H1 (cell line): Measurements from ENCODE around the gene AGO3. TPM values are rescaled to one million over a fixed set of nuclear protein-coding genes. Genes with fewer than 3 reads are reported as not detected.

Experiments used
- CTCF ChIA-PET: fragments of 300-600 bp; sonication (Branson Sonifier 250); formaldehyde crosslinking; loops from one replicate; lab custom pipeline; 2021; ENCODE audit not compliant: partially characterized antibody; lab: Charles Lee
- POLR2A ChIA-PET: fragments of 300-600 bp; sonication (Branson Sonifier 250); formaldehyde crosslinking; loops from one replicate; lab custom pipeline; 2021; ENCODE audit warnings: inconsistent platforms; ENCODE audit not compliant: partially characterized antibody; lab: Charles Lee
- DNase-seq, 2 experiments: peaks; one replicate each; pipeline versions ENCODE4 v3.0.0 to v3.0.0-alpha.2; 2010 to 2022; ENCODE audit warnings: low spot score in 2 of 2, low read depth in 1 of 2, mixed read lengths in 1 of 2
- FAIRE-seq: peaks from 2 replicates; lab custom pipeline; 2011; peaks lifted over from hg19 to GRCh38; lab: Jason Lieb, UNC
- H2AFZ ChIP-seq: 2 replicates; pipeline ENCODE4 v1.8.1; 2012; ENCODE audit warnings: low read length, inconsistent platforms
- H2AK5ac ChIP-seq: 2 replicates; pipeline ENCODE4 v1.6.1; 2013; ENCODE audit warnings: low read depth, low read length
- H2BK120ac ChIP-seq: replicated peaks from 2 replicates; pipeline ENCODE3; 2013; ENCODE audit warnings: low read depth, low read length, inconsistent platforms
- H2BK12ac ChIP-seq: 2 replicates; pipeline ENCODE4 v1.6.1; 2013; ENCODE audit warnings: low read depth, low read length
- H2BK15ac ChIP-seq: 2 replicates; pipeline ENCODE4 v1.6.1; 2013; ENCODE audit warnings: low read length
- H2BK20ac ChIP-seq: 2 replicates; pipeline ENCODE4 v1.6.1; 2013; ENCODE audit warnings: low read length
- H2BK5ac ChIP-seq: 2 replicates; pipeline ENCODE4 v1.6.1; 2013; ENCODE audit warnings: low read depth, low read length
- H3K14ac ChIP-seq: 2 replicates; pipeline ENCODE4 v1.6.1; 2013; ENCODE audit warnings: inconsistent platforms; ENCODE audit not compliant: insufficient read length
- H3K18ac ChIP-seq: 2 replicates; pipeline ENCODE4 v1.6.1; 2013; ENCODE audit warnings: low read length; ENCODE audit errors: extremely low read depth
- H3K23ac ChIP-seq: 2 replicates; pipeline ENCODE4 v1.6.1; 2013; ENCODE audit warnings: inconsistent platforms; ENCODE audit not compliant: insufficient read length
- H3K23me2 ChIP-seq: 2 replicates; pipeline ENCODE4 v1.6.1; 2013; ENCODE audit warnings: low read depth, low read length
- H3K27ac ChIP-seq: 2 replicates; pipeline ENCODE4 v1.6.1; 2011; ENCODE audit warnings: low read depth, low read length, inconsistent platforms
- H3K27me3 ChIP-seq, 4 experiments: replicated peaks in 1 of 4; 1 replicate in 1 of 4; 2 replicates in 3 of 4; pipeline versions ENCODE4 v1.6.1 to v1.8.1; 2011 to 2013; ENCODE audit warnings: low read length in 3 of 4, mild to moderate bottlenecking in 3 of 4, inconsistent platforms in 2 of 4, mixed read lengths in 2 of 4, moderate library complexity in 1 of 4; ENCODE audit not compliant: control insufficient read depth in 3 of 4, insufficient read depth in 3 of 4; ENCODE audit errors: extremely low read depth in 1 of 4
- H3K36me3 ChIP-seq, 4 experiments: 2 replicates each; pipeline versions ENCODE4 v1.6.1 to v1.8.1; 2011 to 2013; ENCODE audit warnings: mild to moderate bottlenecking in 4 of 4, low read length in 3 of 4, moderate library complexity in 2 of 4, control low read depth in 1 of 4, inconsistent platforms in 1 of 4; ENCODE audit not compliant: insufficient read depth in 4 of 4, control insufficient read depth in 2 of 4
- H3K4ac ChIP-seq: replicated peaks from 2 replicates; pipeline ENCODE3; 2013; ENCODE audit warnings: low read length, low read depth, mixed read lengths, inconsistent platforms; ENCODE audit not compliant: insufficient read length
- H3K4me1 ChIP-seq, 4 experiments: replicated peaks in 1 of 4; 1 replicate in 1 of 4; 2 replicates in 3 of 4; pipeline versions ENCODE4 v1.6.1 to v1.8.1; 2011 to 2013; ENCODE audit warnings: low read length in 3 of 4, inconsistent platforms in 2 of 4, mixed read lengths in 1 of 4; ENCODE audit not compliant: insufficient read depth in 4 of 4, control insufficient read depth in 3 of 4
- H3K4me2 ChIP-seq, 2 experiments: 2 replicates each; pipeline versions ENCODE4 v1.6.1 to v1.8.1; 2011 to 2013; ENCODE audit warnings: low read depth in 2 of 2, low read length in 2 of 2, control low read depth in 1 of 2, inconsistent platforms in 1 of 2, mild to moderate bottlenecking in 1 of 2; ENCODE audit not compliant: insufficient read depth in 1 of 2
- H3K4me3 ChIP-seq, 4 experiments: fragments of 200-600, 300-600 bp in 1 of 4; sonication (generic), shearing (Covaris generic), sonication (Bioruptor Twin) in 1 of 4; 2 replicates each; pipeline versions ENCODE4 v1.5.1 to v1.8.1; 2011 to 2016; ENCODE audit warnings: low read length in 4 of 4, low read depth in 3 of 4, control low read depth in 2 of 4, inconsistent platforms in 2 of 4, mild to moderate bottlenecking in 2 of 4, mixed read lengths in 1 of 4, moderate library complexity in 1 of 4; ENCODE audit not compliant: insufficient read depth in 2 of 4; ENCODE audit errors: extremely low read depth in 1 of 4
- H3K56ac ChIP-seq: replicated peaks from 2 replicates; pipeline ENCODE3; 2013; ENCODE audit warnings: low read depth, mild to moderate bottlenecking, mixed read lengths, low read length, inconsistent platforms; ENCODE audit not compliant: insufficient read length
- H3K79me1 ChIP-seq: 2 replicates; pipeline ENCODE4 v1.6.1; 2013; ENCODE audit warnings: low read depth, low read length, control low read depth
- H3K79me2 ChIP-seq, 2 experiments: 2 replicates each; pipeline versions ENCODE4 v1.6.1 to v1.8.1; 2012 to 2013; ENCODE audit warnings: low read length in 2 of 2, mild to moderate bottlenecking in 2 of 2, inconsistent platforms in 1 of 2; ENCODE audit not compliant: insufficient read depth in 2 of 2, control insufficient read depth in 1 of 2
- H3K9ac ChIP-seq, 4 experiments: replicated peaks in 1 of 4; 1 replicate in 1 of 4; 2 replicates in 3 of 4; pipeline versions ENCODE4 v1.6.1 to v1.8.1; 2011 to 2013; ENCODE audit warnings: low read depth in 3 of 4, low read length in 3 of 4, control low read depth in 2 of 4, mild to moderate bottlenecking in 2 of 4, moderate library complexity in 2 of 4, inconsistent platforms in 1 of 4; ENCODE audit errors: extremely low read depth in 1 of 4
- H3K9me3 ChIP-seq, 2 experiments: 2 replicates each; pipeline versions ENCODE4 v1.6.1 to v1.8.1; 2012 to 2013; ENCODE audit warnings: mild to moderate bottlenecking in 2 of 2, moderate library complexity in 2 of 2, control low read depth in 1 of 2, inconsistent platforms in 1 of 2, low read depth in 1 of 2, low read length in 1 of 2, mixed read lengths in 1 of 2; ENCODE audit not compliant: insufficient read depth in 2 of 2
- H4K20me1 ChIP-seq, 2 experiments: replicated peaks in 1 of 2; 2 replicates each; pipeline versions ENCODE3 to v1.8.1; 2011 to 2013; ENCODE audit warnings: inconsistent platforms in 2 of 2, low read length in 2 of 2, mild to moderate bottlenecking in 1 of 2; ENCODE audit not compliant: insufficient read depth in 2 of 2, control insufficient read depth in 1 of 2
- H4K5ac ChIP-seq: 2 replicates; pipeline ENCODE4 v1.6.1; 2013; ENCODE audit warnings: low read length, low read depth, mixed read lengths, inconsistent platforms; ENCODE audit not compliant: insufficient read length
- H4K8ac ChIP-seq: 2 replicates; pipeline ENCODE4 v1.8.0; 2013; ENCODE audit warnings: mild to moderate bottlenecking, moderate library complexity, low read length, inconsistent platforms; ENCODE audit not compliant: insufficient read depth; ENCODE audit errors: extremely low read depth
- H4K91ac ChIP-seq: replicated peaks from 2 replicates; pipeline ENCODE3; 2013; ENCODE audit warnings: low read length, mixed read lengths, inconsistent platforms; ENCODE audit not compliant: insufficient read length
- CREB1 ChIP-seq: IDR thresholded peaks from 2 replicates; pipeline ENCODE4 v1.6.1; 2012; ENCODE audit warnings: inconsistent platforms
- whole genome bisulfite sequencing, 2 experiments: shearing (Covaris generic) in 1 of 2; methylation state at CpG; one replicate each; pipeline versions ENCODE4 v1.1.6 to v1.1.7; 2013 to 2015; ENCODE audit warnings: low lambda C conversion rate in 2 of 2, mixed read lengths in 2 of 2, inconsistent platforms in 1 of 2, low coverage in 1 of 2, missing lambda C conversion rate in 1 of 2; ENCODE audit not compliant: insufficient replicate concordance in 2 of 2, insufficient coverage in 1 of 2, insufficient read length in 1 of 2; ENCODE audit errors: extremely low coverage in 1 of 2, missing lambda C conversion rate in 1 of 2; 5-methylcytosine and 5-hydroxymethylcytosine counted together
- polyA plus RNA-seq, 7 experiments: library from polyadenylated mRNA; depleted of rRNA in 3 of 7; stranded (reverse) in 5 of 7; unstranded in 2 of 7; fragments of >200 nt in 5 of 7; fragments of 200-250 nt in 2 of 7; gene quantifications; 1 replicate in 5 of 7; 2 replicates in 1 of 7; 4 replicates in 1 of 7; pipeline versions ENCODE4 v1.2.1 to v1.2.3, GENCODE V29; 2011 to 2013; ENCODE audit warnings: missing spikeins in 2 of 7, mixed read lengths in 2 of 7
- total RNA-seq: library from RNA; stranded (reverse); fragmentation: NEBNext Ultra II Directional; extraction: Animal tissue kit (Norgen Biotek cat#: 25700); gene quantifications from 2 replicates; pipeline ENCODE4 v1.2.1, GENCODE V29; 2021

Gene AGO3
- total and polyA plus RNA-seq, 2 of the 8 experiments (the other 6 are each of a cell fraction or from before 2014, with no cell fraction given) = 10.7 to 26.4 TPM

GRCh38 chr1:36101546-36101945 lies 170.6 kb downstream of the AGO3 start:
- Histone ChIP-seq H2BK5ac (no peak overlapping the region), H3K23me2 (no peaks in the 10 kb centered on the region), H2BK15ac (no peak overlapping the region), H3K14ac (no peak overlapping the region), H3K79me1 (no peaks in the 10 kb centered on the region), H3K23ac (no peak overlapping the region), H3K4ac (no peak overlapping the region), H4K8ac (no peak overlapping the region), H3K56ac (no peak overlapping the region), H4K5ac (no peak overlapping the region), H3K9ac (no peak overlapping the region), H3K18ac (no peak overlapping the region), H2BK12ac (no peak overlapping the region), H3K27ac (no peak overlapping the region), H2BK120ac (no peak overlapping the region), H3K79me2 (no peaks in the 10 kb centered on the region), H3K9me3 (no peaks in the 10 kb centered on the region), H4K20me1 (no peaks in the 10 kb centered on the region), H3K4me3 (no peak overlapping the region), H2AFZ (no peak overlapping the region), H3K4me2 (no peak overlapping the region), H3K4me1 (peaks cover 0 to 10% (median 7%) of the 10 kb centered on the region in 4 experiments; a peak in 3 of 7 replicates), H4K91ac (no peak overlapping the region), H2BK20ac (no peak overlapping the region), H2AK5ac (no peak overlapping the region), H3K27me3 (0 out of 7 replicates have a peak, but pooled peaks cover 0 to 2% (median 0%) of the 10 kb centered on the region in 4 experiments), H3K36me3 (no peaks in the 10 kb centered on the region; a peak in 1 of 8 replicates)
- WGBS, 2 experiments = 91% methylated on average over 5 of the region's 5 CpGs; no CpG with 5 or more reads in 1 of the 2 experiments
- DNase-seq (no peak), FAIRE-seq (no peak)
- no peak for TF ChIP-seq CREB1
- CTCF ChIA-PET = interaction anchor here (0.6 to 32.6 kb wide), 10 partner anchors 10 to 273 kb away, joined by 3 to 738 read pairs (median 5); partner anchors contain the start of gene TRAPPC3
- POLR2A ChIA-PET = interaction anchor here (7.8 kb wide), 1 partner anchor 33 kb away, joined by 61 read pairs; no protein-coding TSS in a partner anchor
